GM12891 (cell line): ENCODE data around the gene AFMID.
"Not testable (repeated sequence)": the region's sequence is repeated elsewhere in the genome, so short reads cannot be mapped to it uniquely, and the experiment has no call there.

Experiments
- DNase-seq: peaks from one replicate; pipeline ENCODE4 v3.0.0; 2011; ENCODE audit warnings: low spot score; ENCODE audit not compliant: insufficient read length
- FAIRE-seq: peaks from 2 replicates; lab custom pipeline; 2011; peaks lifted over from hg19 to GRCh38; lab: Jason Lieb, UNC
- PAX5 ChIP-seq: IDR thresholded peaks from 2 replicates; pipeline ENCODE4 v1.6.1; 2011; ENCODE audit warnings: low read length, moderate library complexity, mild to moderate bottlenecking; ENCODE audit not compliant: insufficient read depth, severe bottlenecking
- POLR2A ChIP-seq: IDR thresholded peaks from 2 replicates; pipeline ENCODE4 v1.6.1; 2011; ENCODE audit warnings: low read depth, low read length, control low read depth
- POLR2AphosphoS5 ChIP-seq: IDR thresholded peaks from 2 replicates; pipeline ENCODE4 v1.6.1; 2011; ENCODE audit warnings: low read depth, low read length, control low read depth
- POU2F2 ChIP-seq: IDR thresholded peaks from 2 replicates; pipeline ENCODE4 v1.6.1; 2011; ENCODE audit warnings: low read depth, mild to moderate bottlenecking, control low read depth, low read length, moderate library complexity
- SPI1 ChIP-seq: IDR thresholded peaks from 2 replicates; pipeline ENCODE4 v1.6.1; 2011; ENCODE audit warnings: low read depth, low read length, control low read depth
- TAF1 ChIP-seq: IDR thresholded peaks from 2 replicates; pipeline ENCODE4 v1.6.1; 2011; ENCODE audit warnings: low read depth, low read length, control low read depth

AFMID gene

GRCh38 chr17:78230252-78230962 lies 43.2 kb downstream of the AFMID start:
- FAIRE-seq (peak; percentile 38), DNase-seq (no peak)
- no peak for TF ChIP-seq PAX5

- no peak for FAIRE-seq
- no peak for DNase-seq
- TF ChIP-seq PAX5 (no peak), SPI1 (no peak), POLR2AphosphoS5 (no peak), POLR2A (no peak), TAF1 (no peak), POU2F2 (no peak)
Observed at GRCh38 chr17:78230996-78231935, 44.1 kb downstream of the AFMID start, which contains the start of gene TMEM235. TMEM235 (plus strand) TSS chr17:78231631; CDS start chr17:78232024, 393 bp downstream.

GRCh38 chr17:78231991-78232858 lies 45.1 kb downstream of the AFMID start:
- DNase-seq = peak; percentile 54
- TF ChIP-seq SPI1 (no peak), POLR2A (no peak), POU2F2 (no peak)
- no peak for FAIRE-seq

- DNase-seq = no peak
- TF ChIP-seq PAX5 (no peak), POU2F2 (no peak), TAF1 (no peak), POLR2AphosphoS5 (no peak), SPI1 (no peak)
- FAIRE-seq = peak; percentile 85
Observed at GRCh38 chr17:78232859-78233173, 45.7 kb downstream of the AFMID start.

GRCh38 chr17:78233678-78234077 lies 46.5 kb downstream of the AFMID start:
- FAIRE-seq (no peak), DNase-seq (no peak)
- TF ChIP-seq POLR2AphosphoS5 (no peak), SPI1 (no peak), PAX5 (no peak), POLR2A (no peak), TAF1 (no peak), POU2F2 (no peak)

GRCh38 chr17:78234261-78234865 lies 47.2 kb downstream of the AFMID start:
- DNase-seq (no peak), FAIRE-seq (no peak)
- TF ChIP-seq TAF1 (no peak), POU2F2 (no peak), POLR2A (no peak), SPI1 (no peak), POLR2AphosphoS5 (no peak), PAX5 (no peak)

GRCh38 chr17:78235022-78235421 lies 47.9 kb downstream of the AFMID start:
- DNase-seq, FAIRE-seq: not testable (repeated sequence)

GRCh38 chr17:78235885-78236284 lies 48.7 kb downstream of the AFMID start:
- TF ChIP-seq POLR2A (no peak), SPI1 (no peak), PAX5 (no peak), POU2F2 (no peak), TAF1 (no peak), POLR2AphosphoS5 (no peak)
- no peak for DNase-seq
- FAIRE-seq = no peak
